AG08395 (cell line): ENCODE results near the gene SEMA4D.

ENCODE experiments used
- DNase-seq: peaks from one replicate; pipeline ENCODE4 v3.0.0; 2012; ENCODE audit warnings: mixed read lengths, low spot score

SEMA4D gene

DNA sequence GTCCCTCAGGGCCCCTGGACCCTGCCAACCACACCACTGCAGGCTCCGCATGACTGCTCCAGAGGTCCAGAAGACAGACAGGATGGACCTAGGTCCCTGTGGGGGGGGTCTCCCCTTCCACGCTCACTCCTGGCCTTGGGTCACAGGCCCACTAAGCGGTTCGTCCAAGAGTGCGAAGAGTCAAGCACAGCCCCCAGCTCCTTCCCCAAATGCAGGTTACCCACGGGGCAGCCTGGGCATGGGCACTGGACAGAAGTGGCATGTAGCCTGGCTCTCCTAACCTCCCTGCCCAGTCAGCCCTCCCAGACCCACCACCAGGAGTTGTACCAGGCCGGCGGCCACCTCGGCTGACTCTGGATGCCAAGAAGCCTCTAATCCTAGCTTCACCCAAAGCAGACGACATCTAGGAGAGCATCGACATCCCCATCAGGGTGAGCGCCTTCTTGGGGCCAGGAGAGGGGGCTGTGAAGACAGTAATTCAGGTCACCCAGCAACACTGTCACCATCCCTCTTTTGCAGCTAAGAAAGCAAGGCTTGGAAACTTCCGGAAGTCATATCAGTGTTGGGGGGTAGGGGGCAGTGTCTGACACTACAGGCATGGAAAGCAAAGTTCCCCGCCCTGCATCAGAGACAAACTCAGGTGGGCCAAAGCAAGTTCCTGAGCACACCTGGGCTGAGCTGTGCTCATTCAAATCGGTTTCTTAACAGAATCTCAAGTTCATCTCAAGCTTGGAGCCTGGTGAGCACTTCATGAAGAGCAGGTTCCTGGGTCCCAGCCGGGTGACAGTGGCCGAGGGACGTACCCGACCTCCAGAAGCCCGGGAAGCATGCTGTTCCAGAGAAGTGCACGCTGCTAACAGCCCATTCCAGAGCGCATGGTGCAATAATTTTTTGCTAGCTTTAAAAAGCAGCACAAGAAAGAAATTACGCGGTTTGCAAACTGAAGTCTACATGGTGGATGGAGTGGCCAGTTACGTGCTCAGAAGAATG lies 68.7 kb downstream of the SEMA4D start:
- no peak for DNase-seq

GRCh38 chr9:89428222-89428761 lies 69.6 kb downstream of the SEMA4D start:
- no peak for DNase-seq

DNA sequence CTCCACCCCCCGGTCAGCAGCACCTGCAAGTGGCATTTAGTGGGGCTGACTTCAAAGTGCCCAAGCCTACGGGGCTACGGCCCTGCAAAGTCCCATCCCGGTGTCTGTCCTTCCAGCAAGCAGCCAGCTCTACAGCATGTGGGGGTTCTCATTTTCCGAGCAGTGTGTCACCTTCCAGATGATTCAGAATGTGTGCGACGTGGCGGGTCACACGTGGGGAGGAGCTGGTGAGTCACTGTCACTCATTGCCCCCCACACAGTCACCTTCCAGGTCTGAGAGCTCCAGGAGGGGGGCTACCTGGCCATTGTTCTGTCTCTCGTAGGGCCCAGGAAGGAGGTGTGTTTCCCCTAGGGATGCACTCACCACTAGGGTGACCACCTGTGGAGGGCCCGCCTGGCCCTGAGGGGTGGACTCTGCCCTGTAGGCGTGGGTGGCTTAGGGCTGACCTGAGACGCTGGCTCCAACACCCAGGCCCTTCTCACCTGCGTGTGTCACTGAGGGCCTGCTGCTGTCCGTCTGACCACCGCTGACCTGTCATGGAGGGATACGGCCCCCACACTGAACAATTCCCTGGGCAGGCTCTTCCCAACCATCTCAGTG lies 70.2 kb downstream of the SEMA4D start:
- no peak for DNase-seq

DNA sequence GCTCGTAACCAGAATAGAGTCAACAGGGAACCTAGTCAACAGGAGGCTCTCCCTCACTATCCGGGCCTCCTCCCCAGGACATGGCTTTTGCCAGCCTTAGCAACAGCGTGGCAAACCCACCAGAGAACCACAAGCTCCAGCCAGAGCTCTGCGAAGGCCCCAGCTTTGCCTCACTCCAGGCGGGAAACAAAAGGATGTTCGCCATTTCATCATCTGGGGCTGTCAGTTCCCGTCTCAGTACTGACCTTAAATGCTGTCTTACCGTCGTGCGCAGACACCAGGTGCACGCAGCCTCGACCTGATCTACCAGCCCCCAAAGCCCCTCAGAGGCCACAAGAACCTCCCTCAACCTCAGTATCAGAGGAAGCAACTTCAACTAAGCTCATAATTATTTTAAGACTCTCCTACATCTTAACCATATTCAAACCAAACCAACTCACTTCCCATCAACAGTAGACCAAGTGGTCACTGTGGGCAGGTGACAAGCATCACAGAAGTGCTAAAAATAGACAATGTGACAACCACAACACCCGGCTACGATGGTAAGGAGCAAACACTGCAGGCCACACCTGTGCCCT lies 71.4 kb downstream of the SEMA4D start:
- no peak for DNase-seq

- DNase-seq = peak; percentile 39
Observed at GRCh38 chr9:89425921-89426383, 72.0 kb downstream of the SEMA4D start.

DNA sequence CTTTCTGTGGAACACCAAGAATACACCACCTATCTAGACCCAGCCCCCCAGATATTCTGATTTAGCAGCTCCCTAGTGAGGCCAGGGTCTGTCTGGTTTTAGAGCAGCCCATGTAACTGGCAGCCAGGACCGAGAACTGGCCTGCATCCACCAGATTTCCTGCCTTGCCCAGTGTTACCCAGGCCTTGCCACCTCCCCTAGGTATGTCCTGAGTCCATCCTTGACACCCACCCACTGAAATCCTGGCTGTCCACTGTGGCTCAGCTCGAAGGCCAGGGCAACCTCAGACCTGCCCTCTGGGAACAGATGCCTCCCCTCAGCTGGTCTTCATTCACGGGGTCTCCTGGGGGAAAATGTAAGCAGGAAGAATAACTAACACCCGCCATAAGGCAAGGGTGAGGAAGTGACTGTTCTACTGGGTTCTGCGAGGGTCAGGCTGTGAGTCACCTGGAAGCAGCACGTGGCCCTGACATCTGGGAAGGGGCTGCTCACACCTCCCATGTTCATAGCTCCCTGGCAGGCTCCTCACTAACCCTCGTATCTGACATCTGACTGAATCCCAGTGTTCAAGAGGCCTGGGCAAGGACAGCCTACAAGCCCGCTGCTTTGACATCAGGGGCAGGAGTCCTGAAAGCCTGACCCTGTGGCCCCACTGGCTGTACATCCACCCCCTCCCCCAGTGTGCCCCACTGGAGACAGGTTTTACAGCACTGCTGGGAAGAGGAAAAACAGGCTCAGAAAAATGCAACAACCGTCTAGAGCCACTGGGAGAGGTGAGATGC lies 72.7 kb downstream of the SEMA4D start:
- no peak for DNase-seq

DNA sequence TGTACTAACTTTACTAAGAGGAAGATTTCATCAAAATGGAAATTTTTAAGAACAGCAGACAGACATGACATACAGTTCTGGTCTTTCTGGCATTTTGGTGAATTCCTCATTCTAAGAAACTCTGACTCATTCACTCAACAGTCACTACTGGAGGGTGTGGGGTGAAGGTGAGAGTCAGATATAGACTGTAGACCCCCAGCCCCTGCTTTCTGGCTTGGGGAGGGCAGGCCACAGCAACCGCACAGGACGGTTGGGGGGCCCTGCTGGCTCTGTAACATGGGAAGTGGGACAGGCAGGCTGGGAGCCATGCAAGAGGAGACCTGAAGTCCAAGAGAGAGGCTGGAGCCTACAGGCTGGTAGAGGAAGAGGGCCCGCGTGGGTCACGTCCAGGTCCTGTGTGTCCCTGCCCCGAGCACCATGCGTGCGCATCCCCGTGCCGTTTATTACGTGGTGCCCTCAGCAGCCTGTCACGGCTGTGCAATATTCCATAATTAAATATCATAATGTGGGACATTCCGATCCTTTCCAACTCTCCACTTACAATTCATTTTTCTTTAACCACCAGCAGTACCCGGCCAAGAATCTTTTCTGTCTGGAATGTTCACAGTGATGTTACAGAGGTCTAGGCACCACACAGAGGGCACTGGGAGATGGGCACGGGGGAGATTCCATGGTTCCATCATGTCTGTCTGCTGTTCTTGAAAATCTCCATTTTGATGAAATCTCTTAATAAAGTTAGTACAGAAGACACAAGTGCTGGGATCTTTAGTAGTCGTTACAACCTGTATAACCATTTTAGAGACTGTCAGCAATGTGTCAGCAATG lies 75.5 kb downstream of the SEMA4D start:
- peak; percentile 45 for DNase-seq

DNA sequence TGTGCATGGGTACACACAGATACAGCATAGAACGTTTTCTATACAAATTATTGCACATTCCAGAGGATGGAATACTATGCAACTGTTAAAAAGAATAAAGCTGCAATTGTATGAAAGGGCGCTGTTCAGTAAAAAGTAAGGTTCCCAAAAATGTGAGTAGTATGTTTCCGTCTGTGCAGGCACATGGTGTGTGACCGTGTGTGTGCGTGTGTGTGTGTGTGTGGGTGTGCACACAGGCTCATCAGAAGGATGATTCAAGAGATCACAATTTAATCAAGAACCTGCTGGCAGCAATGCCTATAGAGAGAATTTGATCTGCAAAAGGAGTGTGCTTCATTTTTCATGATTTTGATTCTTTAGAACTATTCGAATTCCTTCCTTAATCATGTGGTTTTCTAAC lies 76.3 kb downstream of the SEMA4D start:
- no peak for DNase-seq

GRCh38 chr9:89420397-89421178 lies 77.3 kb downstream of the SEMA4D start:
- DNase-seq = no peak

GRCh38 chr9:89419978-89420394 lies 77.9 kb downstream of the SEMA4D start:
- DNase-seq = no peak

- DNase-seq = no peak
Observed at GRCh38 chr9:89418882-89419640, 78.9 kb downstream of the SEMA4D start.

GRCh38 chr9:89418474-89418845 lies 79.5 kb downstream of the SEMA4D start:
- DNase-seq = no peak

DNA sequence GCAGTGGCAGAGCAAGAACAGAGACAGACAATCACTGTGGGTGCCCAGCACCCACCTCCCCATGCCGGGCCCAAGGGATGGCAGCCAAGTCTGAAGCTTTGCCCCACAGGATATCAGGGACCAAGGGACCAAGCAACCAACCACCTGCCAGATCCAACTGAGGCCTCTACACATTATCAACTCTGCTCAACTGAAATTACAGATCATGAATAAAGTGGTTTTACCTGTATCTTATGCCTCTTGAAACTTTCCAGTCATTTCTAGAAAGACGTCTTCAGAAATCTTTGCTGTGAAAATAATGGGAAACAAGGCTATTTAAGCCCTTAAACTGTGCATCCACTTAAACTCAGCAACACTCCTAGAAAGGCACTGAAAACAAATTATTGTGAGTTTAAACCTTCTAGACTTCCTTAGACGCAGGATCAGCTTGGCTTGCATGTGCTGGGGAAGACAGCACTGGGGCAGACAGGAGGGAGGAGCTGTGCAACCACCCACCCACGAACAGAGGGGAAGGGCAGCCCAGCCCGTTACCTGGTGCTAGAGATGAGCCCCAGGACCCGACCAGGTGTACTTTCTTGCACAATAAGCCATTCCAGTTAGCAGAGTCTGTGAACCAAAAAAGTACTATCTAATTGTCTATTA lies 80.0 kb downstream of the SEMA4D start:
- no peak for DNase-seq

DNA sequence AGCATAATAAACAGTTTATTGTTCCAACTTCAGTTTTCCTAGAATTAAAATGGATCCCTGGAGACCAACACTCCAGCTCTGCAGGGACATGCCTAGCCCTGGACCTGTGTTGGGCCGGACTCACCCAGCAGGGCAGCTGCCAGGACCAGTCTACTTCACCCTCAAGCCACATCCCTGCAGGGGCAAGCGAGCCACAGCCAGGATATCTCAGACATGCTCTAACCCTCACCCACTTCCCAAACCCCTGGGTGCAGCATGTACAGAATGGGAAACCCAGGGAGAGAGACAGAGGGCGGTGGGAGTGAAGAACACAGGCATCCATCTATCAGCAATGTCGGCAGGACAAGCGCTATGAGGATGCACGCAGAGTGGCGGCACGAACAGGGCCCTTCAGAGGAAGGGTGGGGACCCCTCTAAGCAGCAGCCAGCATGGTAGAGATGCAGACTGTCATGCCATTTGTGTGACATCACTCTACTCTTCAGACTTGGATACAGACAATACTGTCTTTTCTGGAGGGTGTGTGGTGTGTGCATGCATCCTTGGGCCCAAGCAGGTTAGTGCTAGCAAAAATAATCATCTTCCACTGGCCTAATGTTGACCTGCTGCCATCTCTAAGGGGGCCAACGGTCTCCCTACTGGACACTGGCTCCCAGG lies 83.1 kb downstream of the SEMA4D start:
- DNase-seq = no peak

- DNase-seq = no peak
Observed at GRCh38 chr9:89413963-89414638, 83.8 kb downstream of the SEMA4D start.

GRCh38 chr9:89412951-89413350 lies 85.0 kb downstream of the SEMA4D start:
- no peak for DNase-seq

DNA sequence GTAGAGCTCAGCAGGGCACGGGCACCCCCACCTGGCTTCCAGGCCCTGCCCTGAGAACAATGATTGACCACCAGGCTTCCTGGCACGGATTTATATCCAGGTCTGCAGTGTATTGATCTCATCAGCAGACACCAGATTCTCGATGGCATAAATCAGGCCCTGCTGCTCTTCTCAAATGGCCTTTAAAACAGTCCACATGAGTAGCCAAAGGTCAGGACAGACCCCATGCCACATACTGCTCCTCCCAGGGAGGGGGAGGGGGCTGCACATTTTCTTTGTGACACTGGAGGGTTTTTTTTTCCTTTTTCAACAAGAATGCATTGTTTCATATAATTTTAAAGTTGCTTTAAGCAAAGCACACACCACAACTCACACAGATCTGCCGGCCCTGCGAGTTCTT lies 85.4 kb downstream of the SEMA4D start:
- no peak for DNase-seq

DNA sequence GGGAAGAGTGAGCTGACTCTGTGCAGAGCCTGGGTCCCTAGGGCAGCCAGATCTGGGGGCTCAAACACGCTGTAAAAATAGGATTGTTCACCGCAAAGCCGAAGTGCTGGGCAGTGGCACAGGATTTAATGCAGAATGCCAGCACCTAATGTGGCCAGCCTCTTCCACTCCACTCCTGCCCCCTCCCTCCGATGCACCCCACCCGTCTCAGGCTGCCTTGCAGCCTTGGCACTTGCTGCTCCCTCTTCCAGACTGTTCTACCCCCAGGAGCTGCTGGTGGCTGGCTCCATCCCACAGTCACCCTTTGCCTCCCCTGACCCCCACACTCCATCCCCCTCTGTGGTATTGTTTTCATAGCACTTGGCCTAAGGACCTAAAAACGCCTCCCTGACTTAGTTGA lies 86.2 kb downstream of the SEMA4D start:
- no peak for DNase-seq
